Thoracic aorta endothelial cell (primary cell): ENCODE data around the gene POU5F2. TPM values are rescaled to one million over a fixed set of nuclear protein-coding genes. Genes with fewer than 3 reads are reported as not detected.

Experiments used
- total RNA-seq: library from RNA; depleted of rRNA; stranded (reverse); fragments of >200 nt; gene quantifications from 2 replicates; pipeline ENCODE4 v1.2.3, GENCODE V29; 2012

POU5F2 gene, protein sequence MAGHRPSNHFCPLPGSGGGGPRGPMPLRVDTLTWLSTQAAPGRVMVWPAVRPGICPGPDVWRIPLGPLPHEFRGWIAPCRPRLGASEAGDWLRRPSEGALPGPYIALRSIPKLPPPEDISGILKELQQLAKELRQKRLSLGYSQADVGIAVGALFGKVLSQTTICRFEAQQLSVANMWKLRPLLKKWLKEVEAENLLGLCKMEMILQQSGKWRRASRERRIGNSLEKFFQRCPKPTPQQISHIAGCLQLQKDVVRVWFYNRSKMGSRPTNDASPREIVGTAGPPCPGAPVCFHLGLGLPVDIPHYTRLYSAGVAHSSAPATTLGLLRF
- total RNA-seq: 3.2 and 3.9 TPM in 2 replicates

DNA sequence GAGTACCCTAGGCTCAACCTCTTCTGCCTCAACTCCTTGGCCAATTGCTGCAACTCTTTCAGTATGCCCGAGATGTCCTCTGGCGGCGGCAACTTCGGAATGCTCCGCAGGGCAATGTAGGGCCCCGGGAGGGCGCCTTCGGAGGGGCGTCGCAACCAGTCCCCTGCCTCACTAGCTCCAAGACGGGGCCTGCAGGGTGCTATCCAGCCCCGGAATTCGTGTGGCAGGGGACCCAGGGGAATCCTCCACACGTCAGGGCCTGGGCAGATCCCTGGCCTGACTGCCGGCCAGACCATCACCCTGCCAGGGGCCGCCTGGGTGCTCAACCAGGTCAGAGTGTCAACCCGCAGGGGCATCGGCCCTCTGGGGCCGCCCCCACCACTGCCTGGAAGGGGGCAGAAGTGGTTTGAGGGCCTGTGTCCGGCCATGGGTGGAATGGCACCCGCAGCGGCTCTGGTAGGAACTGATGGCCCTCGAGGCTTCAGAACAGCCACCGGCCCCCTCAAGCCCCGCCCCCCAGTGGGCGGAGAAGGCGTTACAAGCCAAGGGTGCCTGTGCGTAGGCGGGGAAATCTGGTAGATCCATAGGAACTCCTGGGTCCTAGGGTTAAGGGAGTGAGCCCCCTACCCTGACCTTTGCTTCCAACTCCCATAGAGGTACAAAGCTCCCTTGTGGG is at the start of gene POU5F2:
Gene POU5F2 (minus strand): TSS at position 465 of the 676 bp plus-strand sequence. CDS start 37 bp downstream, at position 428.

Other genes with a start within 250 kb of the POU5F2 start
- gene NR2F1-AS1, start 160.4 kb downstream of the POU5F2 start, total RNA-seq: 19.1 and 21.5 TPM in 2 replicates
- gene NR2F1, start 158.4 kb downstream of the POU5F2 start, total RNA-seq: 35.6 and 39.2 TPM in 2 replicates